Stimulated activated CD8-positive, alpha-beta memory T cell treated with anti-CD3 and anti-CD28 coated beads, Interleukin-2, amount 100 ng/mL, for 1 hour (primary cell): ENCODE data around the gene UBA1.
A peak's percentile ranks its signal among the peaks of the same experiment; 100 is the strongest.

Experiments
- DNase-seq, 2 donors: peaks; one replicate each; pipeline ENCODE4 v3.0.0-alpha.2; 2020; ENCODE audit warnings: low read depth in 2 of 2

Gene UBA1

GRCh38 chrX:47193475-47194193, at the start of gene UBA1:
Gene UBA1 (plus strand): TSS chrX:47193829. CDS start chrX:47198803, 4,974 bp downstream.
- peak; percentile 85 to 96 for DNase-seq

GRCh38 chrX:47143894-47144625, 49.6 kb upstream of the UBA1 start:
- DNase-seq: no peak

- peak; percentile 74 to 82 for DNase-seq
Measured at GRCh38 chrX:47144626-47145394, 48.8 kb upstream of the UBA1 start, which contains the start of the genes NDUFB11 and RBM10. Gene NDUFB11 (minus strand): TSS chrX:47144702. CDS start chrX:47144679, 23 bp downstream. Gene RBM10 (plus strand): TSS chrX:47145221. CDS start chrX:47147482, 2,261 bp downstream.

- DNase-seq: no peak
Measured at GRCh38 chrX:47145395-47146120, 48.1 kb upstream of the UBA1 start.

DNA sequence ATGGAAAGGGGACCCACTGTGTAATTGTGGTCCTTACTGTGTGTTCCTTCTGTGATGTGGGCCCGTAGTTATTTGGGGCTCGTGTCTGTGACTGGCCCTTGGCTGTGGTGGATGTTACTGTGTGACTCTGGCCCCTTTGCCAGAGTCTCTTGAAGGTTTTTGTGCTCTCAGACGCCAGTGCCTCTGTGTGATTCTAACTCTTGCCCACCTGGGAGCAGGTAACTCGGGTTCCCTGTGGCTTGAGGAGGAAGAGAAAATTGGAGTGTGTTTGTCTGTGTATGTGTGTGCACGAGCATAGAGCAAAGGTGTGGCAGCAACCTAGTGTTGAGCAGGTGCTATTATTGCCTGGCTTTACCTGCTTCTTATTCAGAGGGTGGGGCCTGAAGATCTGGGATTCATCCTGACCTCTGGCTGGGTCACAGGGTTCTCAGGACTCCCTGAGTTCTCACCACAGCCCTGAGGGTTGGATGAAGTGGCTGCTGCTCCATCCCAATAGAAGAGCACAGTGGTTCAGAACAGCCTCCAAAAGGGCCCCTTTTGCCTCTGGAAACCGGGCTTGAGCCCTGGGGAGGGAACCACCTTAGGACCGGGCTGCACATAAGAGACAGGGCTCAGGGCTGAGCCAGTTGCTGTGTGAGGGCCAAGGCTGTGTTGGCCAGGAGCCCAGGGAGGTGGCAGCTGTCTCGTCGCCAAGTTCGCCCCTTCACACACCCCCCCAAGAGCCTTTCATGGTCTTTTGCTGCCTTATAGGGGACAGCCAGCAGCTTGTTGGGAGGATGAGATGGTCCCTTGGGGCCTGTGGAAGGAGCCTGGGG, 47.3 kb upstream of the UBA1 start:
- no peak for DNase-seq

DNA sequence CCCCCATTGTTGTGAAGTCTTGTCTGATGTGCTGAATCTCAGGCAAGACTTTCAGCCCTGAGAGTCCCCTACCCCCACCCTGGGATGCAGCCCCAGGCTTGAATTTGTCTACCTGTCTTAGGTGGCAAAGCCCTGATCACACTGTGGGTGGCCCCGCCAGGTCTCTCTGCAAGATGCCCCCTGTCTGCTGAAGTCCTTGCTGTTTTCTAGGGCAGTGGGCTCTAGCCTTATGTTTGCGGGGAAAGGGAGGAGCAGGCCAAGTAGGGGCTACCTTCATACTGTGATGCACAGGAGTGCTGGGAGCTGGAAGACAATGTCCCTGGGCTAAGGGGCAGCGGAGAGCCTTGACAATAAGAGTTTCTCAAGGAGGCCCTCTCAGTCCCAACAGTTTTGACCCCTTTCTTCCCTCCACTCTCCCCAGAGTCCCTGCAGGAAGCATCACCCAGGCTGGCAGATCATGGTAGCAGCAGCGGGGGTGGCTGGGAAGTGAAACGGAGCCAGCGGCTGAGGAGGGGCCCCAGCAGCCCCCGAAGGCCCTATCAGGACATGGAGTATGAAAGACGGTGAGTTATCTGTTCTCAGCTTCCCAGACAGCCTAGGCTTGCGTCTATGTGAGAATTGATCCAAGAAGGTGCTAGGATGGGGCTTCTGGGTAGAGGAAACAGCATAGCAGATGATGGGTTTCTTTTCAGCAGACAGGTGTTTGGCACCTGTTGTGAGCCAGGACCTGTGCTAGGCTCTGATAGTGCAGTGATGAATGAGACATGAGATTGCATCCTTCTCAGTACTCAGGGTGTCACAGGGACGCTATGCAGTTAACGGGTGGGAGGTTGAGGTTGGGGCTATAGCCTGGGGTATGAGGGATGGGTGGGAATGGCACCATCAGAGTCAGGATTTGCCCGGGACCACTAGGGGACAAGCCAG, 46.4 kb upstream of the UBA1 start:
- DNase-seq: no peak

GRCh38 chrX:47148946-47149345, 44.7 kb upstream of the UBA1 start:
- no peak for DNase-seq

GRCh38 chrX:47151435-47151834, 42.2 kb upstream of the UBA1 start:
- DNase-seq: no peak

GRCh38 chrX:47156611-47157520, 36.8 kb upstream of the UBA1 start:
- no peak for DNase-seq

GRCh38 chrX:47158131-47158530, 35.5 kb upstream of the UBA1 start:
- no peak for DNase-seq

- DNase-seq: no peak
Measured at GRCh38 chrX:47158781-47159180, 34.8 kb upstream of the UBA1 start.

DNA sequence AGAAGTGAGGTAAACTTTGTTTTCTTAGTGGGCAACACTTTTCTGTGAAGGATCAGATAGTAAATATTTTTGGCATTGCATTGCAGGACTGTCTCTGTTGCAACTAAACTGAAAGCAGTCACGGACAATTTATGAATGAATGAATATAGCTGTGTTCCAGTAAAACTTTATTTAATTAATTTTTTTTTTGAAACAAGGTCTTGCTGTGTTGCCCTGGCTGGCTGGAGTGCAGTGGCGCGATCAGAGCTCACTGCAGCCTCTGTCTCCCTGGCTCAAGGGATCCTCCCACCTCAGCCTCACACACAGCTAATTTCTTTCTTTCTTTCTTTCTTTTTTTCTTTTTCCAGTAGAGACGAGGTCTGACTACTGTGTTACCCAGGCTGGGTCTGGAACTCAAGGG, 32.8 kb upstream of the UBA1 start:
- no peak for DNase-seq

DNA sequence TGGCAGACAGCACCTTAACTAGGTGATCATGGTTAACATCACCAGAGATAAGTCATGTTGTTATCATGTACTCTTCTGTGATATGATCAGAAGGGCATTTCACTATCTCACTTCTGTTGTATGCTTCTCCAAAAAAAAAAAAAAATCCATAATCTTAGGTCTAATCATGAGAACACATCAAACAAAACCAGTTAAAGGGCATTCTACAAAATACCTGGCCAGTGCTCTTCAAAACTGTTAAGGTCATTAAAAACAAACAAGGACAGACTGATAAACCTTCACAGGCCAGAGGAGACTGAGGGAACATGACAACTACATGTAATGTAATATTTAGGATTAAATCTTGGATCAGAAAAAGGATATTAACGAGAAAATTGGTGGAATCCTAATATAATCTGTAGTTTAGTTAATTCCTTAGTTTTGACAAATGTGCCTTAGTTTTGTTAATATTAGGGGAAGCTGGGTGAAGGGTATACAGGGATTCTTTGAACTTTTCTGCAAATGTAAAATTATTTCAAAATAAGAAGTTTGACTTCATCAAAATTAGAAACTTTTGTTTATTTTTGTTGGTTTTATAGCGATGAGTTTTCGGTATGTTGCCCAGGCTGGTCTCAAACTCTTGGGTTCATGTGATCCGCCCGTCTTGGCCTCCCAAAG, 30.6 kb upstream of the UBA1 start:
- no peak for DNase-seq

DNA sequence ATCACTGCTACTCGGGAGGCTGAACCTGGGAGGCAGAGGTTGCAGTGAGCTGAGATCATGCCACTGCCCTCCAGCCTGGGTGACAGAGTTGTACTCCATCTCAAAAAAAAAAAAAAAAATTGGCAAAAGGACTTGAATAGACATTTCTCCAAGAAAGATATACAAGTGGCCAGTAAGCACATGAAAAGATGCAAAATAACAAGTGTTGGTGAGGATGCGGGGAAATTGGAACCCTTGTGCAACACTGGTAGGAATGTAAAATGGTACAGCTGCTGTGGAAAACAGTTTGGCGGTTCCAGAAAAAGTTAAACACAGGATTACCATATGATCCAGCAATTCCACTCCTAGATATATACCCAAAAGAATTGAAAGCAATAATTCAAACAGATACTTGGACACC, 29.2 kb upstream of the UBA1 start:
- DNase-seq: no peak

- no peak for DNase-seq
Measured at GRCh38 chrX:47166126-47166525, 27.5 kb upstream of the UBA1 start.

GRCh38 chrX:47168495-47169073, 25.0 kb upstream of the UBA1 start:
- DNase-seq: no peak

GRCh38 chrX:47169273-47169672, 24.4 kb upstream of the UBA1 start:
- DNase-seq: no peak
